ENCODE data around the gene HACD4.

DNA sequence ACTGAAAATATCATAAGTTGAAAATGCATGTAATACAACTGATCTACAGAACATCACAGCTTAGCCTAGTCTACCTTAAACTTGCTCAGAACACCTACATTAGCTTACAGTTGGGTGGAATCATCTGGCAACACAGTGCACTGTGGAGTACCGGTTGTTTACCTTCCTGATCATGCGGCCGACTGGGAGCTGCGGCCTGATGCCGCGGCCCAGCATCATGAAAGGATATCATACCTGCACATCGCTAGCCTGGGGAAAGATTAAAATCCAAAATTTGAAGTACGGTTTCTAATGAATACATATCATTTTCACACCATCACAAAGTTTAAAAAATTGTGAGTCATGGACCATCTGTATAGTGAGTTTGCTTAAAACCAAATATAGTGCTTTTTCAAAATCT lies 1.8 kb downstream of the HACD4 start:
- TF ChIP-seq, protein P1, sequence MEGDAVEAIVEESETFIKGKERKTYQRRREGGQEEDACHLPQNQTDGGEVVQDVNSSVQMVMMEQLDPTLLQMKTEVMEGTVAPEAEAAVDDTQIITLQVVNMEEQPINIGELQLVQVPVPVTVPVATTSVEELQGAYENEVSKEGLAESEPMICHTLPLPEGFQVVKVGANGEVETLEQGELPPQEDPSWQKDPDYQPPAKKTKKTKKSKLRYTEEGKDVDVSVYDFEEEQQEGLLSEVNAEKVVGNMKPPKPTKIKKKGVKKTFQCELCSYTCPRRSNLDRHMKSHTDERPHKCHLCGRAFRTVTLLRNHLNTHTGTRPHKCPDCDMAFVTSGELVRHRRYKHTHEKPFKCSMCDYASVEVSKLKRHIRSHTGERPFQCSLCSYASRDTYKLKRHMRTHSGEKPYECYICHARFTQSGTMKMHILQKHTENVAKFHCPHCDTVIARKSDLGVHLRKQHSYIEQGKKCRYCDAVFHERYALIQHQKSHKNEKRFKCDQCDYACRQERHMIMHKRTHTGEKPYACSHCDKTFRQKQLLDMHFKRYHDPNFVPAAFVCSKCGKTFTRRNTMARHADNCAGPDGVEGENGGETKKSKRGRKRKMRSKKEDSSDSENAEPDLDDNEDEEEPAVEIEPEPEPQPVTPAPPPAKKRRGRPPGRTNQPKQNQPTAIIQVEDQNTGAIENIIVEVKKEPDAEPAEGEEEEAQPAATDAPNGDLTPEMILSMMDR (IDR thresholded peaks at IDR 0.05) = no peak
- TF ChIP-seq POLR2A (IDR thresholded peaks at IDR 0.05) = no peak

All from body of pancreas (tissue), 4 donors.